NCI-H2227 treated with DMSO at 0.1 percent for 48 hours (cell line): ENCODE results near the gene PGAM4.
"Not testable (repeated sequence)": the region's sequence is repeated elsewhere in the genome, so short reads cannot be mapped to it uniquely, and the experiment has no call there.

Experiments used
- DNase-seq: peaks from one replicate; lab custom pipeline; 2025; lab: John Stamatoyannopoulos, UW

The PGAM4 gene

GRCh38 chrX:77925764-77926163 is 43.7 kb downstream of the PGAM4 start:
- DNase-seq = no peak

DNA sequence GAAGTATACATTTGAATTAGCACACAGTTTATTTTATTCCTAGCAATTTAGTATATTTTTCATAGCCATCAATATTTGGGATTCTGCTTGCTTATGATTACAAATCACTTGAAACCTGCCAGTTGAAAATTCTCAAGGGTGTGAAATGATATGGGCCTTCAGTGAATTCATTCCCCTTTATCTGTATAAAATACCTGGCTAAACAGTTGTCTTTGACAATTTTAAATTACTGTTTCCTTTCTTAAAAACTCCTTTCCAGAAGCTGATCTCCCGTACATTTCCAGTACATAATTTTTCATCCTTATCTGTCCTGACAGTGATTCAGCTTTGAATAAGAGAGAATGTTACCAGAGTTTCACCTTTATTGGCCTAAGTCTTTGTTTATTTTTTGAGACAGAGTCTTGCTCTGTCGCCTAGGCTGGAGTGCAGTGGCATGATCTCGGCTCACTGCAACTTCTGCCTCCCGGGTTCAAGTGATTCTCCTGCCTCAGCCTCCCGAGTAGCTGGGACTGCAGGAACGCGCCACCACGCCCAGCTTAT is 45.0 kb downstream of the PGAM4 start:
- no peak for DNase-seq

- no peak for DNase-seq
Observed at GRCh38 chrX:77922787-77923186, 46.7 kb downstream of the PGAM4 start.

DNA sequence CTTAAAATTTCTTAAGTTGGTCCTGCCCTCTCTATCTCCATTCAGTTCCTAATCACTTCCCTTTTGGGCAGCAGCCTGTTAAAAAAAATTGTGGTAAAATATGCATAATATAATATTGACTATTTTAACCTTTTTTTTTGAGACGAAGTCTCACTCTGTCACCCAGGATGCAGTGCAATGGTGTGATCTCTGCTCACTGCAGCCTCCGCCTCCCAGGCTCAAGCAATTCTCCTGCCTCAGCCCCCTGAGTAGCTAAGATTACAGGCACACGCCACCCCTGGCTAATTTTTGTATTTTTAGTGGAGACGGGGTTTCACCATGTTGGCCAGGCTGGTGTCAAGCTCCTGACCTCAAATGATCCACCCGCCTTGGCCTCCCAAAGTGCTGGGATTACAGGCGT is 50.1 kb downstream of the PGAM4 start:
- DNase-seq = not testable (repeated sequence)

DNA sequence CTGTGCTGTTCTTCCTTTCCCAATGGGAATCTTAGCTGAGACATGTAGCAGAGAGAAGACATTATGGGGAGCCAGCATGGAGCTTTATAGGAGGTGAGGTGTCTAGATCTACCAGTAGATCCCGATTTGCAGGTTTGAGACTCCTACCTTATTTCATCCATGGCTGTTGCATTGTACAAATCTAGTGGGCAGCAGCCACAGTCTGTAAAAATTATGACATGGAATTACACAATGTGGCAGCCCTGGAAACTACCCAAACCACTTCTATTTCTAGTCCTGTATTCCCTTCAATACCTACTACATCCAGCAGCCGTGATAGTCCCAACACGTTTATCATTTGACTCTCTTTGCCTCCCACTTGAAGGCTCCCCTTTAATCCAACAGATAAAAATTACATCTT is 50.9 kb downstream of the PGAM4 start:
- DNase-seq = no peak
